Activated CD8-positive, alpha-beta memory T cell treated with anti-CD3 and anti-CD28 coated beads, Interleukin-2, amount 50 U/mL, for 24 hours (primary cell): ENCODE results near the gene CYP46A1.
"Not testable (repeated sequence)": the region's sequence is repeated elsewhere in the genome, so short reads cannot be mapped to it uniquely, and the experiment has no call there.

Experiments used
- DNase-seq: peaks from one replicate; pipeline ENCODE4 v3.0.0-alpha.2; 2020; ENCODE audit errors: extremely low read depth

The CYP46A1 gene

GRCh38 chr14:99683619-99684409, at the start of gene CYP46A1:
CYP46A1 (plus strand) TSS chr14:99684298; CDS start chr14:99684418, 120 bp downstream.
- DNase-seq: peak; percentile 99

GRCh38 chr14:99634443-99634842, 49.7 kb upstream of the CYP46A1 start:
- no peak for DNase-seq

- no peak for DNase-seq
Measured at GRCh38 chr14:99635116-99635515, 49.0 kb upstream of the CYP46A1 start.

GRCh38 chr14:99636487-99636886, 47.6 kb upstream of the CYP46A1 start:
- no peak for DNase-seq

- no peak for DNase-seq
Measured at GRCh38 chr14:99637624-99638023, 46.5 kb upstream of the CYP46A1 start.

GRCh38 chr14:99642771-99643170, 41.3 kb upstream of the CYP46A1 start:
- not testable (repeated sequence) for DNase-seq

GRCh38 chr14:99643343-99643742, 40.8 kb upstream of the CYP46A1 start:
- DNase-seq: no peak

- no peak for DNase-seq
Measured at GRCh38 chr14:99644035-99644587, 40.0 kb upstream of the CYP46A1 start.

- no peak for DNase-seq
Measured at GRCh38 chr14:99644723-99645544, 39.2 kb upstream of the CYP46A1 start, which contains the start of gene HHIPL1. HHIPL1 (plus strand) TSS chr14:99645129; CDS start chr14:99645208, 79 bp downstream.

GRCh38 chr14:99645545-99646505, 38.3 kb upstream of the CYP46A1 start:
- DNase-seq: no peak

GRCh38 chr14:99647411-99647810, 36.7 kb upstream of the CYP46A1 start:
- DNase-seq: no peak

- no peak for DNase-seq
Measured at GRCh38 chr14:99648027-99648784, 35.9 kb upstream of the CYP46A1 start.

- no peak for DNase-seq
Measured at GRCh38 chr14:99649219-99649618, 34.9 kb upstream of the CYP46A1 start.

- no peak for DNase-seq
Measured at GRCh38 chr14:99649643-99650042, 34.5 kb upstream of the CYP46A1 start.

GRCh38 chr14:99650189-99650588, 33.9 kb upstream of the CYP46A1 start:
- DNase-seq: no peak

GRCh38 chr14:99651953-99652746, 31.9 kb upstream of the CYP46A1 start:
- no peak for DNase-seq

GRCh38 chr14:99654235-99654985, 29.7 kb upstream of the CYP46A1 start:
- no peak for DNase-seq

GRCh38 chr14:99655521-99655920, 28.6 kb upstream of the CYP46A1 start:
- no peak for DNase-seq

- no peak for DNase-seq
Measured at GRCh38 chr14:99656171-99656570, 27.9 kb upstream of the CYP46A1 start.
